ENCODE data around the gene UGT3A1.

DNA sequence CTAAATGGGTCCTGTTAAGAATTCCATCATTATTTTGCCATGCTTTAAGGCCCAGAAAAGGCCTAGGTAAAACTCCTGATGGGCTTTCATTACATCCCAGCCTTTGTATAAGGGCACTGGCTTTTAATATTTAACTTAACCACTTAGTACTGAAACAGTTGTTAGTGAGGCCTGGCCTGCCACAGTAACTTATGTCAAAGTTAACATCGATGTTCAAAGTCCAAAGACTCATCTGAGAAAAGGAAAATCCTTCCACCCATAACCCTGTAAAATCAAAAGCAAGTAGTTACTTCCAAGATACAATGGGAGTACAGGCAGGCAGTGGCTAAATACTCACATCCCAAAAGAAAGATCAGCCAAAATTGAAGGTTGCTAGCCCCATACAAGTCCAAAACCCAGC, 15.0 kb upstream of the UGT3A1 start:
- TF ChIP-seq, protein P1, sequence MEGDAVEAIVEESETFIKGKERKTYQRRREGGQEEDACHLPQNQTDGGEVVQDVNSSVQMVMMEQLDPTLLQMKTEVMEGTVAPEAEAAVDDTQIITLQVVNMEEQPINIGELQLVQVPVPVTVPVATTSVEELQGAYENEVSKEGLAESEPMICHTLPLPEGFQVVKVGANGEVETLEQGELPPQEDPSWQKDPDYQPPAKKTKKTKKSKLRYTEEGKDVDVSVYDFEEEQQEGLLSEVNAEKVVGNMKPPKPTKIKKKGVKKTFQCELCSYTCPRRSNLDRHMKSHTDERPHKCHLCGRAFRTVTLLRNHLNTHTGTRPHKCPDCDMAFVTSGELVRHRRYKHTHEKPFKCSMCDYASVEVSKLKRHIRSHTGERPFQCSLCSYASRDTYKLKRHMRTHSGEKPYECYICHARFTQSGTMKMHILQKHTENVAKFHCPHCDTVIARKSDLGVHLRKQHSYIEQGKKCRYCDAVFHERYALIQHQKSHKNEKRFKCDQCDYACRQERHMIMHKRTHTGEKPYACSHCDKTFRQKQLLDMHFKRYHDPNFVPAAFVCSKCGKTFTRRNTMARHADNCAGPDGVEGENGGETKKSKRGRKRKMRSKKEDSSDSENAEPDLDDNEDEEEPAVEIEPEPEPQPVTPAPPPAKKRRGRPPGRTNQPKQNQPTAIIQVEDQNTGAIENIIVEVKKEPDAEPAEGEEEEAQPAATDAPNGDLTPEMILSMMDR (conservative IDR thresholded peaks at IDR 0.05; ENCODE audit: low read length): no peak
- no peak for TF ChIP-seq EZH2phosphoT487 (IDR thresholded peaks at IDR 0.05; ENCODE audit: borderline replicate concordance, low read depth, low read length)

Measured in OCI-LY7 (cell line).